Lung (tissue), 12 donors: Measurements from ENCODE around the gene TGM1. TPM values are rescaled to one million over a fixed set of nuclear protein-coding genes. Genes with fewer than 3 reads are reported as not detected.
A peak's percentile ranks its signal among the peaks of the same experiment; 100 is the strongest.
"Not testable (repeated sequence)": the region's sequence is repeated elsewhere in the genome, so short reads cannot be mapped to it uniquely, and the experiment has no call there.

Experiments used
- ATAC-seq: fragments of 200-7000 bp; cut with Tn5 transposase; one replicate; pipeline ENCODE4 v1.9.1; 2020; ENCODE audit warnings: moderate number of reproducible peaks; ENCODE audit not compliant: insufficient read depth, low FRiP score
- DNase-seq, 3 donors: peaks; one replicate each; pipeline ENCODE4 v3.0.0-alpha.2; 2013 to 2017
- H3K27ac ChIP-seq, 2 donors: one replicate each; pipeline ENCODE4 v1.5.1; 2013; ENCODE audit warnings: mild to moderate bottlenecking in 2 of 2, moderate library complexity in 2 of 2, control low read depth in 1 of 2, inconsistent platforms in 1 of 2, low read depth in 1 of 2, low read length in 1 of 2
- H3K27me3 ChIP-seq, 3 donors: one replicate each; pipeline ENCODE4 v1.5.1; 2013; ENCODE audit warnings: low read length in 2 of 3; ENCODE audit not compliant: control insufficient read depth in 3 of 3, insufficient read depth in 3 of 3
- H3K36me3 ChIP-seq, 4 donors: one replicate each; pipeline ENCODE4 v1.5.1; 2013; ENCODE audit warnings: low read length in 4 of 4, mild to moderate bottlenecking in 1 of 4, moderate library complexity in 1 of 4; ENCODE audit not compliant: control insufficient read depth in 4 of 4, insufficient read depth in 4 of 4
- H3K4me1 ChIP-seq, 5 donors: one replicate each; pipeline ENCODE4 v1.5.1; 2013; ENCODE audit warnings: low read length in 5 of 5, mild to moderate bottlenecking in 2 of 5, moderate library complexity in 1 of 5; ENCODE audit not compliant: control insufficient read depth in 5 of 5, insufficient read depth in 5 of 5
- H3K4me3 ChIP-seq: one replicate; pipeline ENCODE4 v1.5.1; 2013; ENCODE audit warnings: mild to moderate bottlenecking, control low read depth, moderate library complexity
- H3K9ac ChIP-seq, 2 donors: one replicate each; pipeline ENCODE4 v1.5.1; 2013; ENCODE audit warnings: low read length in 2 of 2, control low read depth in 1 of 2; ENCODE audit not compliant: insufficient read depth in 1 of 2
- H3K9me3 ChIP-seq, 4 donors: one replicate each; pipeline ENCODE4 v1.5.1; 2013; ENCODE audit warnings: low read length in 3 of 4, mild to moderate bottlenecking in 1 of 4, moderate library complexity in 1 of 4; ENCODE audit not compliant: control insufficient read depth in 4 of 4, insufficient read depth in 3 of 4
- CTCF ChIP-seq: IDR thresholded peaks from 2 replicates; pipeline ENCODE4 v1.5.1; 2012; ENCODE audit warnings: mild to moderate bottlenecking; ENCODE audit errors: control extremely low read depth, extremely low read depth
- WGBS, 2 donors: extraction: QIAGEN DNeasy Blood & Tissue Kit; methylation state at CpG; one replicate each; pipeline ENCODE4 v1.1.7; 2013; 5-methylcytosine and 5-hydroxymethylcytosine counted together
- polyA plus RNA-seq, 2 donors: library from polyadenylated mRNA; stranded (reverse); fragments of 200-250 nt; gene quantifications; one replicate each; pipeline ENCODE4 v1.2.1, GENCODE V29; 2013
- total RNA-seq, 2 donors: library from RNA; depleted of rRNA in 1 of 2; stranded (reverse); fragments of >200 nt in 1 of 2; gene quantifications; one replicate each; pipeline ENCODE4 v1.2.1, GENCODE V29; 2014 to 2021
- donor health status: control.
- donor health status: control.
- donor health status: Bipolar disorder and iron deficiency.
- donor health status: healthy.
- donor health status: DM: yes; HTN: yes; CAD: no.

TGM1 gene
- total and polyA plus RNA-seq, 4 donors: 1.9 to 11.3 (median 9.3) TPM

GRCh38 chr14:24219080-24219479 is 43.9 kb downstream of the TGM1 start:
- Histone ChIP-seq H3K9me3 (no peaks in the 10 kb centered on the region), H3K9ac (no peak overlapping the region), H3K4me1 (peaks cover 0 to 3% (median 0%) of the 10 kb centered on the region in 5 donors), H3K27ac (no peak overlapping the region), H3K4me3 (no peak overlapping the region), H3K27me3 (no peaks in the 10 kb centered on the region), H3K36me3 (peaks cover 0 to 5% (median 3%) of the 10 kb centered on the region in 4 donors)
- no peak for TF ChIP-seq CTCF
- WGBS, 2 donors: 96 to 98% methylated on average over 4 of the region's 4 CpGs
- no peak for DNase-seq
- ATAC-seq: no peak

GRCh38 chr14:24216876-24217275 is 46.1 kb downstream of the TGM1 start:
- not testable (repeated sequence) for H3K9me3 ChIP-seq, ATAC-seq, H3K27me3 ChIP-seq, H3K9ac ChIP-seq, H3K4me1 ChIP-seq, H3K36me3 ChIP-seq, H3K4me3 ChIP-seq, DNase-seq, H3K27ac ChIP-seq
- WGBS, 2 donors: 89 to 96% methylated on average over 1 of the region's 1 CpG

- Histone ChIP-seq H3K27me3 (no peaks in the 10 kb centered on the region), H3K27ac (no peak overlapping the region), H3K4me3 (no peak overlapping the region), H3K9ac (no peak overlapping the region), H3K36me3 (peaks cover 0 to 8% (median 6%) of the 10 kb centered on the region in 4 donors), H3K9me3 (no peaks in the 10 kb centered on the region), H3K4me1 (peaks cover 0 to 8% (median 4%) of the 10 kb centered on the region in 5 donors)
- no peak for DNase-seq
- no peak for ATAC-seq
- TF ChIP-seq CTCF: no peak
- 89 to 95% methylated on average over 2 of the region's 2 CpGs for WGBS, 2 donors
Measured at GRCh38 chr14:24216345-24216699, 46.7 kb downstream of the TGM1 start.

- Histone ChIP-seq H3K9ac (peak within 1 kb of the TSS; percentile 41 to 83), H3K36me3 (peaks cover 0 to 11% (median 7%) of the 10 kb centered on the region in 4 donors), H3K27me3 (no peaks in the 10 kb centered on the region), H3K4me3 (peak within 1 kb of the TSS; percentile 62), H3K4me1 (peaks cover 0 to 8% (median 4%) of the 10 kb centered on the region in 5 donors), H3K9me3 (no peaks in the 10 kb centered on the region), H3K27ac (peak within 1 kb of the TSS; percentile 90 to 96)
- TF ChIP-seq CTCF: peak; percentile 79
- 0% methylated on average over 40 of the region's 40 CpGs for whole genome bisulfite sequencing, 2 donors
- peak; percentile 73 for ATAC-seq
- DNase-seq: peak; percentile 89 to 93 (median 93)
Measured at GRCh38 chr14:24215495-24216344, 47.3 kb downstream of the TGM1 start, which contains the start of gene MDP1. MDP1 (minus strand) TSS chr14:24216066; CDS start chr14:24215955, 111 bp downstream.
